CD8-positive, alpha-beta memory T cell (primary cell): ENCODE measurements around the gene SFI1. TPM values are rescaled to one million over a fixed set of nuclear protein-coding genes. Genes with fewer than 3 reads are reported as not detected.
A peak's percentile ranks its signal among the peaks of the same experiment; 100 is the strongest.

Source experiments
- CTCF ChIA-PET: fragments of 350-600 bp; sonication (Branson Sonifier 250); formaldehyde crosslinking; loops from one replicate; lab custom pipeline; 2021; ENCODE audit warnings: antibody characterized with exemption; lab: Charles Lee
- POLR2A ChIA-PET: fragments of 350-600 bp; sonication (Branson Sonifier 250); formaldehyde crosslinking; loops from one replicate; lab custom pipeline; 2021; ENCODE audit warnings: antibody characterized with exemption; lab: Charles Lee
- DNase-seq, 5 donors: peaks; one replicate each; pipeline versions ENCODE4 v3.0.0 to v3.0.0-alpha.2; 2020 to 2022; ENCODE audit warnings: mixed read lengths in 1 of 5
- H3K27ac ChIP-seq: one replicate; pipeline ENCODE4 v1.7.0; 2013; ENCODE audit warnings: low read depth, mild to moderate bottlenecking, low read length, moderate library complexity
- H3K27me3 ChIP-seq: 2 replicates; pipeline ENCODE4 v1.7.0; 2013; ENCODE audit warnings: low read length, mild to moderate bottlenecking; ENCODE audit not compliant: insufficient read depth, poor library complexity, severe bottlenecking
- H3K36me3 ChIP-seq: 2 replicates; pipeline ENCODE4 v1.7.0; 2013; ENCODE audit warnings: mild to moderate bottlenecking, low read length, moderate library complexity; ENCODE audit not compliant: insufficient read depth
- H3K4me1 ChIP-seq: 2 replicates; pipeline ENCODE4 v1.7.0; 2013; ENCODE audit warnings: mild to moderate bottlenecking, low read length, moderate library complexity; ENCODE audit not compliant: insufficient read depth
- H3K4me3 ChIP-seq: 2 replicates; pipeline ENCODE4 v1.7.0; 2013; ENCODE audit warnings: mild to moderate bottlenecking, low read length
- H3K9me3 ChIP-seq: 2 replicates; pipeline ENCODE4 v1.7.0; 2013; ENCODE audit warnings: mild to moderate bottlenecking, low read length
- H3K27ac Mint-ChIP-seq, 8 donors: one replicate each; pipeline ENCODE4 v1.8.0; 2020 to 2021; ENCODE audit warnings: mixed read lengths in 8 of 8, mild to moderate bottlenecking in 6 of 8, inconsistent platforms in 3 of 8, moderate library complexity in 3 of 8
- H3K27me3 Mint-ChIP-seq, 2 donors: one replicate each; pipeline ENCODE4 v1.8.0; 2020 to 2021; ENCODE audit warnings: mixed read lengths in 2 of 2, mild to moderate bottlenecking in 1 of 2, moderate library complexity in 1 of 2
- H3K36me3 Mint-ChIP-seq, 3 donors: one replicate each; pipeline ENCODE4 v1.8.0; 2020 to 2021; ENCODE audit warnings: mixed read lengths in 3 of 3, inconsistent platforms in 1 of 3, mild to moderate bottlenecking in 1 of 3
- H3K4me1 Mint-ChIP-seq, 3 donors: one replicate each; pipeline ENCODE4 v1.8.0; 2020 to 2021; ENCODE audit warnings: mixed read lengths in 3 of 3, inconsistent platforms in 1 of 3, mild to moderate bottlenecking in 1 of 3
- H3K4me3 Mint-ChIP-seq, 7 donors: one replicate each; pipeline ENCODE4 v1.8.0; 2020 to 2021; ENCODE audit warnings: mixed read lengths in 7 of 7, mild to moderate bottlenecking in 6 of 7, moderate library complexity in 4 of 7, inconsistent platforms in 2 of 7
- H3K9me3 Mint-ChIP-seq, 5 donors: one replicate each; pipeline ENCODE4 v1.8.0; 2020 to 2022; ENCODE audit warnings: mixed read lengths in 5 of 5, mild to moderate bottlenecking in 3 of 5, moderate library complexity in 2 of 5, inconsistent platforms in 1 of 5
- polyA plus RNA-seq: library from polyadenylated mRNA; unstranded; fragments of 300-500 nt; fragmentation: Illumina TruSeq; gene quantifications from one replicate; pipeline ENCODE4 v1.2.3, GENCODE V29; 2021
- total RNA-seq, 2 experiments: library from RNA; stranded (reverse); gene quantifications; one replicate each; pipeline ENCODE4 v1.2.3, GENCODE V29; 2021

Gene SFI1
- total and polyA plus RNA-seq, 3 experiments from 2014 or later = 34.8 to 129 (median 119) TPM

DNA sequence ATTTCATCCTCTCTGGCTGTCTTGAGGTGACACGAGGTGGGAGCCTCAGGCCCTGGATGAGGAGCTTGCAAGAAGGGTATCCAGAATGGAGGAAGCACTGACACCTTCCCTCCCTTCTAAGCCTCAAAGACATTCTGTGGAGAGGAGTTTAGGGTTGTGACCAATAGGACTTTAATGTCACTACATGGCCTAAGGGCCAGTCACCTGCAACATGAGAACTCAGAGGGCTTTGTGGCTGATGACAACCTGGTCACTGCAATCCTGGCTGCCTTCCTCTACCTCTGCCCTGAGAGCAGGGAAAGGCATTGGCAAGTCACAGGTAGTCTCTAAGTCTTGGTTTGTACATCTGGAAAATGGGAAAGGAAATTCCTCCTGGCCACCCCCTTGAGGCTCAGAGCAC lies 132.0 kb downstream of the SFI1 start:
- peaks cover 22 to 66% (median 38%) of the 10 kb centered on the region in 3 donors for H3K4me1 Mint-ChIP-seq
- no peak for DNase-seq
- H3K27ac Mint-ChIP-seq = peak overlapping the region; percentile 63 to 94 (median 84)
- H3K9me3 Mint-ChIP-seq = no peaks in the 10 kb centered on the region
- Histone ChIP-seq H3K4me3 (no peak overlapping the region), H3K27me3 (no peaks in the 10 kb centered on the region), H3K9me3 (no peaks in the 10 kb centered on the region), H3K36me3 (no peaks in the 10 kb centered on the region), H3K4me1 (peaks cover 36% of the 10 kb centered on the region), H3K27ac (peak overlapping the region; percentile 31)
- H3K36me3 Mint-ChIP-seq = peaks cover 0 to 10% (median 0%) of the 10 kb centered on the region in 3 donors
- POLR2A ChIA-PET = no interaction called here
- H3K4me3 Mint-ChIP-seq = peak overlapping the region in 6 of 7 donors; percentile 19 to 89 (median 62)
- CTCF ChIA-PET = no interaction called here
- H3K27me3 Mint-ChIP-seq = no peaks in the 10 kb centered on the region

DNA sequence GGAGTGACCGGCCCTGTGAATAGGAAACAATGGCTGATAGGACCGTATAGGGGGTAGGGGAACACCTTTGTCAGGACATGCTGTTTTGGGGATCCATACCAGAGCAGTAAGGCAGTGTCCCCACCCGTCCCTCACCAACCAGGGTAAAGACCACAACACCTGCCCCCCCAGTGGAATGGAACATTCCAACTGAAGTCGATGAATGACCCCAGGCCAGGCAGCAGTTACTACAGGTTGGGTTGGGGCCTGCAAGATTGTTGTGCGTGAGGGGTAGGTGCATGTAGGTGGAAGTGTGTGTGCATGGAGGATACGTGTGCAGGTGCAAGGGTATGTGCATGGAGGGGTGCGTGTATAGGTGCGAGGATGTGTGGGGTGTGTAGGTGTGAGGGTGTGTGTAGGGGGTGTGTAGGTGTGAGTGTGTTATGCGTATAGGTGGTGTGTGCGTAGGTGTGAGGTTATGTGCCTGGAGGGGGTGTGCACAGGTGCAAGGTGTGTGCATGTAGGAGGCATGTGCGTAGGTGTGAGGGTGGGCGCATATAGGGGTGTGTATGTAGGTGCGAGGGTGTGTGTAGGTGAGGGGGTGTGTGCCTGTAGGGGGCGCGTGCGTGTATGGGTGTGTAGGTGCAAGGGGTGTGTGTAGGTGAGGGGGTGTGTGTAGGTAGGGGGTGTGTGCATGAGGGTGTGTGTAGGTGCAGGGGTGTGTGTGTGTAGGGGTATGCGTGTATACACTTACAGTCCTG lies 132.8 kb downstream of the SFI1 start:
- no peaks in the 10 kb centered on the region for H3K9me3 Mint-ChIP-seq
- Histone ChIP-seq H3K4me3 (no peak overlapping the region), H3K4me1 (peaks cover 39% of the 10 kb centered on the region), H3K27me3 (no peaks in the 10 kb centered on the region), H3K27ac (peak overlapping the region; percentile 75), H3K9me3 (no peaks in the 10 kb centered on the region), H3K36me3 (no peaks in the 10 kb centered on the region)
- peaks cover 25 to 69% (median 41%) of the 10 kb centered on the region in 3 donors for H3K4me1 Mint-ChIP-seq
- H3K27me3 Mint-ChIP-seq = no peaks in the 10 kb centered on the region
- ChIA-PET CTCF (interaction anchor here (0.9 to 2.6 kb wide), 4 partner anchors 15 to 178 kb away, joined by 3 to 12 read pairs (median 4); no protein-coding TSS in a partner anchor), POLR2A (interaction anchor here (2.5 kb wide), 1 partner anchor 33 kb away, joined by 17 read pairs; the partner anchor contains the start of gene PISD)
- H3K27ac Mint-ChIP-seq = peak overlapping the region; percentile 63 to 97 (median 88)
- no peak for DNase-seq
- H3K36me3 Mint-ChIP-seq = peaks cover 0 to 10% (median 0%) of the 10 kb centered on the region in 3 donors
- H3K4me3 Mint-ChIP-seq = peak overlapping the region; percentile 57 to 95 (median 88)

DNA sequence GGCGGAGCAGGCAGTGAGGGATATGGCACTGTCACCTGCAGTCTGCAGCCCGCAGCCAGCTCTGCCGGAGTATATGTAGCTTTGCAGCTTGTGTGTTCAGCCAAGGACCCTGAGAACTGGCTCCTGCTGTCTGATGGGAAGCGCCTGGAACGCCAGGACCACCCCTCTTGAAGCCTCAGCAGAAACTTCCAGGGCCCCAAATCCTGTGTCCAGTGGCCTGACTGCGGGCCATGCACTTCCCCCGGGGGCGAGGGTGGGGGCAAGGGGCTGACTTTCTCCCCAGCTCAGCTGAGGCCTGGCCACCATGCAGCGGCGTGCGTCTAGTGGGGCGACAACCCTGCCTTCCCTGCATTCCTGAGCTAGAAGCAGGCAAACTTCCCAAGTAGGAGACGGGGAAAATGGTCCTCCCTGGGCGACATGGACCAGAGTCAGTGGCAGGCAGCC lies 133.4 kb downstream of the SFI1 start:
- no peak for DNase-seq
- Histone ChIP-seq H3K36me3 (no peaks in the 10 kb centered on the region), H3K27me3 (no peaks in the 10 kb centered on the region), H3K4me3 (peak overlapping the region; percentile 66), H3K4me1 (peaks cover 39% of the 10 kb centered on the region), H3K9me3 (no peaks in the 10 kb centered on the region), H3K27ac (peak overlapping the region; percentile 75)
- H3K9me3 Mint-ChIP-seq = no peaks in the 10 kb centered on the region
- H3K4me3 Mint-ChIP-seq = peak overlapping the region; percentile 57 to 95 (median 88)
- H3K27ac Mint-ChIP-seq = peak overlapping the region; percentile 63 to 97 (median 88)
- CTCF ChIA-PET = interaction anchor here (0.9 to 2.6 kb wide), 7 partner anchors 9 to 340 kb away, joined by 3 to 12 read pairs (median 4); partner anchors contain the start of gene SFI1
- POLR2A ChIA-PET = interaction anchor here (0.5 to 2.5 kb wide), 9 partner anchors 9 to 284 kb away, joined by 3 to 17 read pairs (median 3); partner anchors contain the start of genes EIF4ENIF1, PATZ1 and PISD
- peaks cover 0 to 7% (median 0%) of the 10 kb centered on the region in 3 donors for H3K36me3 Mint-ChIP-seq
- no peaks in the 10 kb centered on the region for H3K27me3 Mint-ChIP-seq
- peaks cover 22 to 63% (median 36%) of the 10 kb centered on the region in 3 donors for H3K4me1 Mint-ChIP-seq

DNA sequence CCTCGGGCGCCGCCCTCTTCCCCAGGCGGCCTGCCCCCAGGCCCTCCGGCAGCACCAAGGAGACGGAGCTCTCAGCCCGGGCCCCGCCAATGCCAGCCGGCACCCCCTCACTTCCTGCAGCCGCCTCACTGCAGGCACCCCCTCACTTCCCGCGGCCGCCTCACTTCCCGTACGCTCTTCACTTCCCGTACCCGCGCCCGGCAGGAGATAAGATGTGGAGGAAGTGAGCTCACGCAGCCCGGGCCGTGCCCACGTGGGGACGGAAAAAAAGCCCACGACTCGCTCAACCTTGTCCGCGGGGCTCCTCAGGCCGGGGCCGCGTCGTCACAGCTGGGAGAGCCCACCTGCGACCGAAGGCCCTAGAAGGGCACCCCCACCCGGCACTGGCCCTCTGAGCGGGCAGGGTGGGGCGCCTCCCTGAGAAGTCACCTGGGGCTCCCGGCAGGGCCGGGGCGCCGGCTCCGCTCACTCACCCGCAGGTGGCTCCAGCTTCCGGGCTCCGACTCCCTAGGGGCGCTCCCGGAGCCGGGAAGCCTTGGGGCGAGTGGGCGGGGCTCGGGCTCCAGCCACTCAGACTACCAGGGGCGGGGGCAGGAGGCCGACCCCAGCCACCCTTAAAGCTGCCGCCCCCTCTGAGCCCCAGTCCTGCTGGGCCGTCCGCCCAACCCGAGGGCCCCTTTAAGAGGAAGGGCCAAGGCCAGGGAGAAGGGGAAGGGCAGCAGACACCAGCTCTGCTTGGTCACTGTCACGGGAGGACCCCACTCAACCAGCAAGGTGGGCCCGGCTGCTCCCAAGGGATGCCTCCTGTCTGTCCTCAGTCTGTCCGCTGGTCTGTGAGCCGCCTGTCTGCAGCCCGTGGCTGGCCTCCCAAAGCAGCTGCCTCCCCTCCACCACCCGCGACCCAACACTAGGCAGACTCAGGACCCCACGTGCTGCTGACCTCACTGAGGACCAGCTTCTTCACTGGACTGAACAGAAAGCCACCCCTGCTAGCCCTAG lies 134.3 kb downstream of the SFI1 start:
- H3K27ac ChIP-seq = peak overlapping the region; percentile 75
- POLR2A ChIA-PET = interaction anchor here (0.5 to 2.5 kb wide), 13 partner anchors 10 to 340 kb away, joined by 3 to 17 read pairs (median 3); partner anchors contain the start of genes DRG1, EIF4ENIF1, PATZ1 and PISD
- peak; percentile 84 to 92 (median 89) for DNase-seq
- Mint-ChIP-seq H3K9me3 (no peaks in the 10 kb centered on the region), H3K27me3 (no peaks in the 10 kb centered on the region), H3K36me3 (peaks cover 0 to 5% (median 0%) of the 10 kb centered on the region in 3 donors), H3K4me1 (peaks cover 22 to 57% (median 36%) of the 10 kb centered on the region in 3 donors), H3K4me3 (peak overlapping the region; percentile 84 to 95 (median 88)), H3K27ac (peak overlapping the region; percentile 63 to 97 (median 94))
- no peaks in the 10 kb centered on the region for H3K27me3 ChIP-seq
- no peaks in the 10 kb centered on the region for H3K9me3 ChIP-seq
- H3K4me3 ChIP-seq = peak overlapping the region; percentile 66
- CTCF ChIA-PET = interaction anchor here (0.9 to 2.6 kb wide), 10 partner anchors 8 to 340 kb away, joined by 3 to 12 read pairs (median 3); partner anchors contain the start of gene SFI1
- H3K36me3 ChIP-seq = no peaks in the 10 kb centered on the region
- peaks cover 39% of the 10 kb centered on the region for H3K4me1 ChIP-seq

DNA sequence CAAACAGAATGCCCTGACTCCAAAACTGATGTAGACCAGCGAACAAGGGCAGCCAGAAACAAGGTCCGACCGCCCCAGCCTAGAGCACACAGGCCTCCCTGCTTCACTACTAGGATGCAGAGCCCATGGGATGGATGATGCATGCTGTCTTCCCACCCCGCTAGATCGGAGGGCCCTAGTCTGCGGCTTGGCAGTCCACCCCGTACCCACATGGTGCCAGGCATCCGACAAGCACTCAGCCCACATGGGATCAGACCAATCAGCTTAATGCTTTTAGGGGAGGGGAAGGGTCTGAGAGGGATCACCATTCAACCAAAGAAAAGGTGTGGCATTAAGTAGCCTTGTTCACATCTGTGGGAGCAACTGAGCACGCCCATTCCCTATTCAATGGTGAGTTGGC lies 135.1 kb downstream of the SFI1 start:
- Mint-ChIP-seq H3K27me3 (no peaks in the 10 kb centered on the region), H3K4me3 (peak overlapping the region; percentile 74 to 91 (median 78)), H3K36me3 (peaks cover 0 to 1% (median 0%) of the 10 kb centered on the region in 3 donors), H3K4me1 (peaks cover 21 to 53% (median 36%) of the 10 kb centered on the region in 3 donors), H3K27ac (peak overlapping the region; percentile 63 to 95 (median 90)), H3K9me3 (no peaks in the 10 kb centered on the region)
- no peaks in the 10 kb centered on the region for H3K9me3 ChIP-seq
- POLR2A ChIA-PET = interaction anchor here (1.1 to 2.5 kb wide), 4 partner anchors 9 to 341 kb away, joined by 3 to 17 read pairs (median 4); partner anchors contain the start of gene PISD
- H3K36me3 ChIP-seq = no peaks in the 10 kb centered on the region
- H3K27me3 ChIP-seq = no peaks in the 10 kb centered on the region
- H3K27ac ChIP-seq = peak overlapping the region; percentile 75
- no peak overlapping the region for H3K4me3 ChIP-seq
- H3K4me1 ChIP-seq = peaks cover 38% of the 10 kb centered on the region
- CTCF ChIA-PET = interaction anchor here (1.1 to 2.6 kb wide), 6 partner anchors 9 to 180 kb away, joined by 3 to 12 read pairs (median 4); partner anchors contain the start of gene SFI1
- no peak for DNase-seq

DNA sequence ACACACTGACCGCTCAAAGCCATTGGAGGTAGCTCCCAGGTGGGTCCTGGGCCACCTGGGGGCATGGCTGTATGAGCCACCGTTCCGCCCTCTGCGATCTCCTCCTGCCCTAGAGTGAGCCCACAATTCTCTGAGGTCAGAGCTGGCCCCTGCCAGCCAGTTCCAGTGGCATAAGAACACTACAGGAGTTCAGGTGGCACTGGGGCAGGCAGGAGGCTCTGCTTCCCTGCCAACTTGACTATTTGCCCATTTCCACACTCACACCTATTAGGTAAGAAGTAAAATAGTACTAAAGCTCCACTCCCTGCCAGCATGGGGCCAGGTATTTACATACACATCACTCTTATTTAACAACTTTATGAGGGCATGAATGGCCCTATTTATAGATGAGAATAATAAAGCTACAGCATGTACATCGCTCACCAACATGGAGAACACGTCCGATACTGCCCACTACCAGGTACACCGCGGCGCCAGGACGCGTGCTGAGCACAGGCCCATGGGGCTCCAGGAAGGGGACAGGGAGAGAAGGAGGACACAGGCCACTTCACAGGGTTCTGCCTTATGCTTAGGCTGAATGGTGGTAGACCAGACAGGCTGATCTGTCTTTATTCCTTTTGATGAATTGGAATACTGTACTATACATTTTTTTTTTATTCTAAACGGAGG lies 139.4 kb downstream of the SFI1 start:
- H3K4me1 ChIP-seq = peaks cover 23% of the 10 kb centered on the region
- no peak overlapping the region for H3K4me3 ChIP-seq
- CTCF ChIA-PET = interaction anchor here (0.9 to 1.7 kb wide), 3 partner anchors 30 to 184 kb away, joined by 3 to 4 read pairs (median 3); no protein-coding TSS in a partner anchor

More for the DNA sequence above, 139.4 kb downstream of the SFI1 start:
- H3K27ac ChIP-seq = no peak overlapping the region
- no peak for DNase-seq
- POLR2A ChIA-PET = no interaction called here
- peak overlapping the region in 6 of 8 donors; percentile 9 to 83 (median 59) for H3K27ac Mint-ChIP-seq
- peaks cover 0 to 4% (median 0%) of the 10 kb centered on the region in 3 donors for H3K36me3 Mint-ChIP-seq
- no peak overlapping the region for H3K4me3 Mint-ChIP-seq
- no peaks in the 10 kb centered on the region for H3K27me3 ChIP-seq
- no peaks in the 10 kb centered on the region for H3K36me3 ChIP-seq
- peaks cover 21 to 38% (median 32%) of the 10 kb centered on the region in 3 donors for H3K4me1 Mint-ChIP-seq
- H3K9me3 ChIP-seq = no peaks in the 10 kb centered on the region
- H3K27me3 Mint-ChIP-seq = no peaks in the 10 kb centered on the region
- H3K9me3 Mint-ChIP-seq = no peaks in the 10 kb centered on the region
